DMS153 treated with DMSO at 0.1 percent for 48 hours (cell line): ENCODE results near the gene PHF21B.
"Not testable (repeated sequence)": the region's sequence is repeated elsewhere in the genome, so short reads cannot be mapped to it uniquely, and the experiment has no call there.

ENCODE experiments used
- DNase-seq: peaks from one replicate; lab custom pipeline; 2025; ENCODE audit not compliant: unreplicated experiment; lab: John Stamatoyannopoulos, UW

PHF21B gene

GRCh38 chr22:44921766-44922165 is 88.0 kb downstream of the PHF21B start:
- DNase-seq, result not testable (repeated sequence)

GRCh38 chr22:44920183-44920582 is 89.6 kb downstream of the PHF21B start:
- DNase-seq, result no peak

DNA sequence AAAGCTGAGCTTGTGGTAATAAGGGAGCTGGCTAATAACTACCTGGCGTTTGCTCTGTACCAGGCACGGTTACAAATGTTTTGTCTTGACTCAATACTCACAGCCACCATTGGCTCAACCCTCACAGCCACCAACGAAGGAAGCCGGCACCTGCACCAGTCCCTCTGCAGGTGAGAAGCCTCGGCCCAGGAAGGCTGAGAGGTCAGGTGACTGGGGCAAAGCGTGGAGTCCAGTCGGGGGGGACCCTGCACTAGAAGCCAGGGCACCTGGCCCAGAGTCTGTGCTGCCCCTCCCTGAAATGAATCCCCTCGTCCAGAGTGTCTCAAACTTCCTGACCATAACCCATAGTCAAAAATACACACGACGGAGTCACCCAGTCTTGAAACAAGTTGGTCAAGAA is 90.1 kb downstream of the PHF21B start:
- DNase-seq, result no peak

GRCh38 chr22:44918925-44919392 is 90.8 kb downstream of the PHF21B start:
- no peak for DNase-seq

DNA sequence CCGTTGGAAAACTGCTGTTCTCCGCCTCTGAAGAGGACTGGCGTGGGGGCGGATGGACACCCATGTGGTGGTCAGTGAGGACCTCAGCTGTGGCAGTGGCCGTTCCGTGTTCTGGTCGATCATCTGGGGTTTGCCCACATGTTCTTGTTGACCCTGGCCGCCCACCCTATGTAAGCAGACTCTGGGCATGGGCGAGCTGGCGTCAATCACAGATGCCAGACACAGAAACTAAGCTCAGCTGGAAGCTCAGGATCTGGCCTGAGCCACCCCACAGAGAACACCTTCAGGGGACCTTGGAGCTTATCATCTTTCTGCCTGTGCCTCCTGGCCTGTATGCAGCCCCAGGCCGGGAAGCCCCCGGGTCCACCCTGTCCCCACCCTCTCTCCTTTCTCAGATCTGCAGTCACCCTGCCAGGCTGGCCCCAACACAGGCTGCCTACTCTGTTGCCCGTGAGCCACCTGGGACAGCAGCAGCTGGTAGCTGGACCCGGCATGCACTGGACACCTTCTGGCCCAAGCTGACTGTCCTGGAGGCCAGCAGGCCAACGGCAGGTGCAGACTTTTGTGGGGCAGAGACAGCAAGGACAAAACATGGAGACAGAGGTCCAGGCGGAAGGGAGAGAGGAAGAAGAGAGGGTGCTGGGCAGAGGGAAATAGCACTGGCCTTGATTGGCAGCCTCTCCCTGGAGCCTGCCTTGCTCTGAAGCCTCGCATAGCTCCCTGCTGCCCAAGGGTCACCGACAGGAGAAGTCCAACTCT is 91.5 kb downstream of the PHF21B start:
- no peak for DNase-seq

DNA sequence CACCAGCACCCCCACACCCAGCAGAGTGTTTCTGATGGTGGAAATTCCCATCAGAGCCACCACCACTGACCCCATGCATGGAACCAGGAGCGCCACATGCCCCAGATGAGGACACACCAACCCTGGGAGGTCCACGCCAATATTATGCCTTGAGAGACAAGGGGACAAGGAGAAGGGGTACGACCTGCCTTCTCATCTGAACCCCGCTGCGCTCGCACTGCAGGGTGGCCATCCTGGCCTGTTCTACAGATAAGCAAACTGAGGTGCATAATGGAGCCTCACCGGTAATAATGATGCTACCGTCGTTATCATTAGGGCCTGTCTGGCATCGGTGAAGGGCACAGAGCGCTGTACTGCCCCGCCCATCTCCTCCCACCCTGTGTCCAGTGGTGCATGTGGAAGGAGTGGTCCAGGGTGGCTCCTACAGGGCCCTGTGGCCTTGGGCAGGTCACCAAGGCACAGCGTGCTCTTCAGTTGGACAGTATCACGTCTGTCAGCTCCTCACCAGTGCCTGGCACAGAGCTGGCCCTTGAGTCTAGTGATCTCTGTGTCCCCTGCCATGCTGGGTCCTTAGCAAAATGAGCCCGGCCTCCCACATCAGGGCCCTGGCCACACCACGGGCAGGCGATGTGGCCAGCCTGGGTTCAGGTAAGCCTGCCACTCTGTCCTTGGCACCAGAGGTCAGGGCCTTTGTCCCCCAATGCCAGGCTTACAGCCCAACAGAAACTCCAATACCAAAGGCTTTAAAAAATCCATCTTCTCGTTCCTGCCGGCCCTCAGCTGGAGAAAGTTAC is 92.2 kb downstream of the PHF21B start:
- DNase-seq, result no peak

GRCh38 chr22:44916281-44917231 is 93.2 kb downstream of the PHF21B start:
- DNase-seq, result no peak

- no peak for DNase-seq
Observed at GRCh38 chr22:44915441-44915840, 94.4 kb downstream of the PHF21B start.

- no peak for DNase-seq
Observed at GRCh38 chr22:44914026-44914721, 95.6 kb downstream of the PHF21B start.

GRCh38 chr22:44913198-44913983 is 96.4 kb downstream of the PHF21B start:
- no peak for DNase-seq

- DNase-seq, result no peak
Observed at GRCh38 chr22:44909241-44909640, 100.6 kb downstream of the PHF21B start.

- no peak for DNase-seq
Observed at GRCh38 chr22:44907765-44908737, 101.8 kb downstream of the PHF21B start.

DNA sequence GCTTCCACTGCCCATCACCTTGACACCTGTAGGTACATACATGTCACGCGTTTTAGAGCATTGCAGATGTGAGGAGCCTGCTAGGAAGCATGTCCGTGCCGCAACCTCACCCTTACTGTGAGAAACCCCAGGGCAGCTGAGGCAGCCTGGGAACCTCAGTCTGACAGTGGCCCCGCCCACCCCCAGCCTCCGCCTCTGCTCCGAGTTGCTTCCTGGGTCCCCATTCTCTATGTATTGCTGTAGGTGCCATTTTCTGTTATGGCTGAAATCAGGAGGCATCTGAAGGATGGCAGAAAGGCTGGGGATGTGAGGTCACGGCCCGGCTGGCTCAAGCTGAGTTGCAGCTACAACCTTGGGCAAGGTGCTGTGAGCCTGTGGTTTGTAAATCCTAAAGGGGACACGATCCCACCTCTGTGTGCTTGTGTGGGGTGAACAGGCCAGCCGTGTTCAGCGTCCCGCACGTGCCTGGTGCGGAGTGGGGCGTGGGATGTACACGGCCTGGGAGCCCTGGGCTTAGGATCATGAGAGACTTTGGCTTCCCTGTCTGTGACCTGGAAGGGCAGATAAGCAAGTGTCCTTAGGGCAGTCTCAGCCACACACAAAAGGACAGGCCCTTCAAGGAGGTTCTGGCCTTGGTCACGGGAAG is 102.7 kb downstream of the PHF21B start:
- DNase-seq, result no peak

DNA sequence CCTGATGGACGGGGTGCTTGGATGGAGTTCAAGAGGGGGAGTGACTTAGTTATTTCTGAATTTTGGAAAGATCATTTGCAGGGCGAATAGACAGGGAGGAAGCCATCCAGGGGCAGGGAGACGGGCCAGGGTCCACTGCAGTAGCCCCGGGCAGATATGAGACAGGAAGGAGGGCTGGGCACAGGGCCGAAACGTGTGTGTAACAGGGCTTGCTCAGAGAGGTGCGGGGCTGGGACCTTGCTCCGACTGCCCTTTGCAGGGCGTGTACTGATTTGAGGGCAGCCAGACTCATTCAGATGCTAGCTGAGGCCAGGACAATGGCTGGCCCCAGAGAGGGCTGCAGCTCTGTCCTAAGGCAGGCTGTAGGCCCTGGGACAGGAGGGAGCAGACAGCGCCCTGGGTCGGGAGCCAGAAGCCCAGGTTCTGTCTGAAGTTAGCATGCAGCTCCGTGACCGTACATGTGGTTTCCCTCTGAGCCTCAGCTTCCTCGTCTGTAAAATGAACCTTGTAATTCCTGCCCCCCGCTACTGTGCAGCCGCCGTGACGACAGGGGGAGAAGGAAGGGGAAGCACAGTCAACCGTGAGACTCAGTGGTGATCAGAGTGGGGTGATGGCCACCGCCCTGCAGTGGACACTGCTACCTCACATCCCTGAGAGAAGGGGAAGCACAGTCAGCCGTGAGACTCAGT is 103.4 kb downstream of the PHF21B start:
- no peak for DNase-seq

DNA sequence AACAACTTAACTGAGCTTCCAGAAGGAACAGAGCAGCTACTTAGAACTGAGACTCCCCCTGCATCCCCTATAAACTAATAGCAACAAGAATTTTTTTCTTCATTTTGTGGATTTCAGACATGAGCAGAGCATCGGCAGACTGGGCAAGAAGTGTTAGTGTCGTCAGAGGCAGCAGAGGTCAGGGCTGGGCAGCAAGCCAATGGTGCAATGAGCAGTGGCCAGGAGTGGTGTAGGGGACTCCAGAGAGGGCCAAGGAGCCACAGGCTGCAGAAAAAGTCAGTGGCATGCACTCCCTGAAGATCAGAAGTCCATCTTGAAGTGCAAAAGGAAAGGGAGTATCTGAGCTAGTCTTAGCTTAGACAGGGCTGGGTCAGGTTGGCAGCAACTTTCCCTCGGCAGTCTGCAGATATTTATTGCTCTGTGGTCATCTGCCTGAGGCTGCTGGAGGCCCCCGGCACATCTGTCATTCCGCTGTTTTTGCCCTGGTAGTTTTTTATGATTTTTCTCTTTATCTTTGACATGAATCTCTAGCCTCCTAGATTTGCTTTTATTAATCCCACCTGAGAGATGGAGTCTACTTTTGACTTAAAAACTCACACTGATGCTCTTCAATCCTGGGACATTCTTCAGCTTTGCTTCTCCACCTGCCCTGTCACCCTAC is 105.2 kb downstream of the PHF21B start:
- DNase-seq, result not testable (repeated sequence)

DNA sequence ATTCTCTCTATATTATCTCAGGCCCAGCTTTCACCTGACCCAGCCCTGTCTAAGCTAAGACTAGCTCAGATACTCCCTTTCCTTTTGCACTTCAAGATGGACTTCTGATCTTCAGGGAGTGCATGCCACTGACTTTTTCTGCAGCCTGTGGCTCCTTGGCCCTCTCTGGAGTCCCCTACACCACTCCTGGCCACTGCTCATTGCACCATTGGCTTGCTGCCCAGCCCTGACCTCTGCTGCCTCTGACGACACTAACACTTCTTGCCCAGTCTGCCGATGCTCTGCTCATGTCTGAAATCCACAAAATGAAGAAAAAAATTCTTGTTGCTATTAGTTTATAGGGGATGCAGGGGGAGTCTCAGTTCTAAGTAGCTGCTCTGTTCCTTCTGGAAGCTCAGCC is 106.6 kb downstream of the PHF21B start:
- DNase-seq, result not testable (repeated sequence)

- DNase-seq, result no peak
Observed at GRCh38 chr22:44901301-44901700, 108.5 kb downstream of the PHF21B start.
